ENCODE data around the gene HS6ST3.

HS6ST3 gene

DNA sequence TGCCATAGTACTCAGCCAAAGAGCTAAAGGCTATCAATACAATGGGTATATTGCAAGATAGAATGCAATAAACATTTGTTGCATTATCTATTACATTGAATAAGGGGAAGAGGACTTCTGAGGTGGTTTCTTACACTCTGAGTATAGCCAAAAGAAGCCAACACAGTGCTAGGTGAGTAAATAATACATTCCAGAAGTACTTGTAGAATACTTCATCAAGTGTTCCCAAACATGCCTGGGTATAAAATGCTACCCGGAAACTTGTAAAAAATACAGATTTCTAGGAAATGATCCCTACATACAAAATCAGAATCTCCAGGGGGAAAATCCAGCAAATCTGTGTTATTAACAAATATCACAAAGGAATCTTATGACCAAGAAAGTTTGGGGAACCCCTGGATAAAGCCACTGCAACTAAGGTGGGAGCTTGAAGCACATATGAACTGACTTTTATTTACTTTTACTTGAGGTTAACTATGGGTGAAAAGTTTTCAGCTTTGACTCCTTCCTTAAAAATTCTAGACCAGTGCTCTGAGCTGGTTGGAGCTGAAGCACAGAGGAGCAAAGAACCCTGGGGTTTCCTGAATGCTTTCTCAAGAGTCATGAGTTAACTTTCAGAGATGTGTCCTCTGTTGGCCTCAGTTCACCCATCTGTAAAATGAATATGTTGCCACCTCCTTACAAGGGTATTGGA is 768.4 kb downstream of the HS6ST3 start:
- DNase-seq = no peak

DNA sequence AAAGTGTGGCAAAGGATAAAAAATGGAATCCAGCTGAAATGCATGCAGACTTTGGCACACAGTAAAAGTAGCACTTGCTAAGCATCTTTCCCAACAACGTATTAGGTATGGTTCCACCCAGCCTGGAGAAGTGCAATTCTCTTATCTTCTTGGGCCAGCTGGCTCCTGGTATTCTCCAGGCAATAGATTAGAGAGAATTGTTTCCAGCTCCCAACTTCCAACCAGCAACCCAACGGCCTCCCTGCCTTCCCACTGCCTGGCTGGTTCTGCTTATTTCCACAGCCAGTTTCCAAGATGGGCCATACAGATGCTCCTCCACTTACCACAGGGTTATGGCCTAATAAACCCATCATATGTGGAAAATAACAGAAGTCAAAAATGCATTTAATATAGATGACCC is 771.0 kb downstream of the HS6ST3 start:
- no peak for DNase-seq

DNA sequence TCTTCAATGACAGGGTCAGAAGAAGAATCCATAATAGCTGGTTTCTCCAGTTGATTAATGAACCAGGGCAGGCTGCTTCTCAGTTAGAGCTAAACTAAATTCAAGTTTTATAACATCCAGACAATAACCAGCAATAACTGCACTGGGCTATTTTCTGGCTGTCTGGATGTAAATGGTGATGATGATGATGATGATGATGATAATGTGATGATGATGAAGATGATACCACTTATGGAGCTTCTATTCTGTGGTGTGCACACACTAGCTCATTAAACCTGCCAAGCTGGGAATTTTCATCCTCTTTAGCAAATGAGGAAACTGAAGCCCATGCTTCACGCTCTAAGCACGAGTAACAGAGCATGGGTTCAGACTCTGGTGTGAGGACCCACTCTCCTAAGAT is 772.2 kb downstream of the HS6ST3 start:
- DNase-seq = no peak

DNA sequence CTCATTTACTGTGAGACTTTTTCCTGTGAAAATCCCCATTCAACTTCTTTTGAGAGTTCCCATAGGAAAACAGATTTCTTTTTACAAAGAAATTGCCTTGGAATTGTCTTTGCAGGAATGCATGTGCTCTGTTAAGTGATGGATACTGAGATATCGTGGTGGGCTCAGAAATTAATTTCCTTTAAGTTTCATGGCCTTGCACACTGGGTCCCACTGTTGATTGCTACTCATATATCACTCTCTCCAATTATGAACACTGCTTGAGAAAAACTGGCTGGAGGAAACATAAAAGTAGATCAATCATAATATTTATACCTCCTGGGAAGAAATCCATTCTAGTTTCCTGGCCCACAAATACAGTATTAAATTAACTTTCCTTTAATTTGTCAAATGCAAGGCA is 773.1 kb downstream of the HS6ST3 start:
- DNase-seq = no peak

DNA sequence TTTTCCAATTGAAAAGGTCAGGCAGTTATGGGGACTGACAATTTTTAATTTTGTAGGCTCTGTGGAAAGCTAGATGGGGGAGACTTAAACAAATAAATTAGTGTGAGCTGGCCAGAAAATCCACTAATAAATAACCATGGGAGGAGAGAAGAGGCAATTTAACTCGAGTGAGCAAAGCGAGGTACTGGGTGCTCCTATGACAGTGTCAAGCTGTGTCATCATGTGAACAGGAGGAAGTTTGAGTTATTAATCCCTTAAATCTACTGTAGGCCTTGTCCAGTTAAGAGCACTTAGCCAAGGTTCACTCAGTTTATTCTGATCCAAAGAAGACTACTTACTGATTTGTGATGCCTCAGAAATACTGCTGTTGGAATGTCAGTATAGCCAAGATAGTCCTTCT is 781.6 kb downstream of the HS6ST3 start:
- DNase-seq = no peak

DNA sequence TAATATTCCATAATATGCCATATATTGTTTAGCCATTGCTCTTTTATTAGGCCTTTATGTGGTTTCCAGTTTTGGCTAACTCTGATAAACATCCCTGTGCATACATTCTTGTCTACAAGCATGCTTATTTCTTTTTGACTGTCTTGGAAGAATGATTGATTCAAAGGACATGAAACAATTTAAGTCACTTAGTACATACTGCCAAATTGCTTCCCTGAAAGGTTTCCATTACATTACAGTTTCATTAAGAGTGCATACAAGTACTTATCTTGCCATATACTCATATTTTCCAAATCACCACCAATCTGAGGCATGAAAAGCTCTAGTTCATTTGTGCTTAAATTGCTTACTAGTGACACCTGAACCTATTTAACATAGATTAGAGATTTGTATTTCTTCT is 790.5 kb downstream of the HS6ST3 start:
- no peak for DNase-seq
